VCaP (cell line): Measurements from ENCODE around the gene PERCC1.

Source experiments
- H3K27ac ChIP-seq: fragments of 450-650 bp; 2 replicates; pipeline ENCODE4 v1.5.1; 2017
- TF ChIP-seq, protein P1 (sequence below): fragments of 450-650 bp; conservative IDR thresholded peaks from 2 replicates; pipeline ENCODE4 v1.5.1; 2017; ENCODE audit warnings: mild to moderate bottlenecking, moderate library complexity

Gene PERCC1

DNA sequence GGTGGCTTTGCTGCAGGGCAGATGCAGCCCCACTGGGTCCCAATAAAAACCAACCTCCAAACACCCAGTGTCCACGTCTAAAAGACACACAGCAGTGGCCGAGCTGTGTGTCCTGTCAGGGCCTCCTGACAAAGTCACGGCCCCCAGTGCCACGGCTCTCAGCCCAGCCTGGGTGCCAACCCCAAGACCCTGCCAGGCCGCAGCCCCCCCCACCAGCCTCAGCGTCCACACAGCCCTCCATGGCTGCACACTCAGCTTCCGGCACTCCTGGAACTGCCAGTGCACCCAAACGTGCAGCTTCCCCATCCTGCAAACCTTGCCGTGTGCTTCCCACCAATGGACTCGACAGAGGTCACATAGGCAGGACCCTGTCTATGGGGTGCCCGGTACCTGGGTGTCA is 17.1 kb downstream of the PERCC1 start:
- TF ChIP-seq, protein P1, sequence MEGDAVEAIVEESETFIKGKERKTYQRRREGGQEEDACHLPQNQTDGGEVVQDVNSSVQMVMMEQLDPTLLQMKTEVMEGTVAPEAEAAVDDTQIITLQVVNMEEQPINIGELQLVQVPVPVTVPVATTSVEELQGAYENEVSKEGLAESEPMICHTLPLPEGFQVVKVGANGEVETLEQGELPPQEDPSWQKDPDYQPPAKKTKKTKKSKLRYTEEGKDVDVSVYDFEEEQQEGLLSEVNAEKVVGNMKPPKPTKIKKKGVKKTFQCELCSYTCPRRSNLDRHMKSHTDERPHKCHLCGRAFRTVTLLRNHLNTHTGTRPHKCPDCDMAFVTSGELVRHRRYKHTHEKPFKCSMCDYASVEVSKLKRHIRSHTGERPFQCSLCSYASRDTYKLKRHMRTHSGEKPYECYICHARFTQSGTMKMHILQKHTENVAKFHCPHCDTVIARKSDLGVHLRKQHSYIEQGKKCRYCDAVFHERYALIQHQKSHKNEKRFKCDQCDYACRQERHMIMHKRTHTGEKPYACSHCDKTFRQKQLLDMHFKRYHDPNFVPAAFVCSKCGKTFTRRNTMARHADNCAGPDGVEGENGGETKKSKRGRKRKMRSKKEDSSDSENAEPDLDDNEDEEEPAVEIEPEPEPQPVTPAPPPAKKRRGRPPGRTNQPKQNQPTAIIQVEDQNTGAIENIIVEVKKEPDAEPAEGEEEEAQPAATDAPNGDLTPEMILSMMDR, result no peak
- H3K27ac ChIP-seq, result no peak overlapping the region

DNA sequence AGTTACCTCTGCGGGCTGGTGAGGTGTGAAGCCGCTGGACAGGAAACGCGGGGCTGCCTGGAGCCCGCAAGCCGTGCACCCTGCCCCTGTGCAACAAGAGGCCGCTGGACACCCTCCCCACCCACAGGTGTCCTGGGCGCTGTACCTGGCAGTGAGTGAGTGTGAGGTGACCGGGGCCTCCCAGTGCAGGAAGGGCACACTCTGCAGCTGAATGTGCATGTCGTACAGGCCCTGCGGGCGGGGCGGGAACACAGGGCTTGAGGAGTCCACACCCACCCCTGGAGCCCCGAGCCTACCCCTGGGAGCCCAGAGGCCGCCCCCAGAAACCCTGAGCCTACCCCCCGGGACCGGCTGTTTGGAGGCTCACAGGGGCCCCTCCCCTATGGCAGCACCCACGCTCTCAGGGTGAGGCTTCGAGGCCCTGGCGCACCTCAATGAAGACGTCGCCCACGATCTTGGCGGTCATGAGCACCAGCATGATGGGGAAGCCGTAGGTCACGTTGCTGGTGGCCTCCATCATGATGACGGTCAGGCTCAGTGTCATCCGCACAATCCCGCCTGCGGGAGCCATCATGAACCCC is 17.7 kb downstream of the PERCC1 start:
- H3K27ac ChIP-seq, result no peak overlapping the region

DNA sequence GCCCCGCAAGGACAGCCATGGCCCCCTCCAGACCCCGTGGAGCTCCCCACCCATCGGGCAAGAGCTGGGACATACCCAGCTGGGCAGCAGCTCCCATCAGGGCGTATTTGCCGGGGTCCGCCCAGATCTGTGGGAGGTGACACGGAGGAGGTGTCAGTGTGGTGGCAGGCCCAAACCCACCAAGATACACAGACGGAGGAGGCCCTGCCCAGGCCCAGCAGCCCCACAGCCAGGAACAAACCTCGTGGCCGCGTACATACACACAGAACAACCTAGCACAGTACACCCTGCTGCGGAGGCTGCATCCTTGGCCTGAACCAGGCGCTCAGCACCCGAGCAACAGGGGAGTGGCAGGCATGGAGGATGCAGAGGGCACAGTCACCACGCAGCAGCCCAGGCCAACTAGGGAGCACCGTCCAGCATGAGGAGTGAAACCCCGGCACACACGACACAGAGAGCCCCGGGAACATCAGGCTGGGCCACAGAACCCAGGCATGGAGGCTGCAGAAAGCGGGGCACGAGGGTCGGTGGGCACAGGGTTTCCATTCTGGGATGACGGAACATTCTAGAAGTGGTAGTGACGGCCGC is 18.4 kb downstream of the PERCC1 start:
- TF ChIP-seq, protein P1, result no peak
- no peak overlapping the region for H3K27ac ChIP-seq

More for the DNA sequence above, 17.7 kb downstream of the PERCC1 start:
- TF ChIP-seq, protein P1, result no peak

DNA sequence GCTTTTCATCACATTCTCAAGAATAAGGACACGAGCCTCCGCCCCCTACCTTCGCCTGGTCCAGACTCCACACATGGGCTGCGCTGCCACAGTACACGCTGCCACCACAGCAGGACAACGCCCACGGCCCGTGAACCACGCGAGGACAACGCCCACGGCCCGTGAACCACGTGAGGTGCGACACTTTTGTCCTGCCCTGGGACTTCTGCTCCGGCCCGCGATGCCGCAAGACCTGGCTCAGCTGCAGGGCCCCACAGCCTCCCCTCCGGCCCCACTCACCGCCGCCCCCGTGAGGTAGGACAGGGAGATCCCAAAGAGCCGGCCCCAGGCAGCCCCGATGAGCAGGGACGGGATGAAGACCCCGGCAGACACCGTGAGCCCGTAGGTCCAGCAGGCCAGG is 19.3 kb downstream of the PERCC1 start:
- TF ChIP-seq, protein P1, result no peak
- no peak overlapping the region for H3K27ac ChIP-seq

DNA sequence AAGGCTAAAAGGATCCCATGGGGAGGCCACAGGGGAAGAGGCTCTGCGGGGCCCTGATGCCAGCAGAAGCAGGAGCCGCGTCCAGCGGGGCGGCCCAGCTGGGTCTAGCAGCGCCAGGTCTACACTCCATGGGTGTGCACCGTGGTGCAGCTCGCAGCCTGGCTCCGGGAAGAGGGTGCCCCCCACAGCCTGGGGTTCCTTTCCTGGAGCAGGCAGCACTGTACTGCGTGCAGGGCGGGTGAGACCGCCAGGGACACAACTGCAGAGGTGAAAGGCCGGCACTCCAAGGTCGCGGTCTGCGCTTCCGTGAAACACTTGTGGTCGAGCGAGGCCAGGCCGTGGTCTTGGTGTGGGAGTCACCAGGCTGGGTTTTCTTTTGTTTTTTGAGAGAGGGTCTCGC is 20.0 kb downstream of the PERCC1 start:
- TF ChIP-seq, protein P1, result no peak
- H3K27ac ChIP-seq, result no peak overlapping the region

DNA sequence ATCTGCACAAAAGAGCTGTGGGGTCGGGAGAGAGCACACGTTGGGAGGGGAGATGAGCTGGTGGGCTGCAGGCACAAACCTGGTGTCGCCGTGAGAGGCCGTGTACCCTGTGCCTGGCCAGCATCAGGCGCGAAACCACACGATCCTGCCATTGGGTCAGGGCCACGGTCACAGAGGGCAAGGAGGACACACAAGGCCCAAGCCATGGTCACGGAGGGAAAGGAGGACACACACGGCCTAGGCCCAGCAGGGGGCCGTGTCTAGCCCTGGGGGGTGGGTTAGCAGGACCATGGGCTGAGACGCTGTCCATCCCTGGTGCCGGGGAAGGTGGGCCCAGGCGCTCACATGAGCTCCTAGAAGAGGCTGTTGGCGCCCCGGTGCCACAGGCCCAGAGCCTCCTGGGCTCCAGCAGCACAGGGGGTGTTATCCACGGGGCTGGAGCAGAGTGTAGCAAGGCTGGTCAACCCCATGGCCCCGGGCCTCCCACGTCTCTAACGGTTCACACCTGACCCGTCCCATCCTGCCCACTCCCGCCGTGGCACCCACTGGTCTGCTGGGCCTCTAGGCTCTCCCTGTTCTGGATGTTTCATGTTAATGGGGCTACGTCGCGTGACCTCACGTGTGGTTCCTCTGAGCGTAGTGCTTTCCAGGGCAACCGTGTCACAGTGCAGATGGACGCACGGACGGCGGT is 21.0 kb downstream of the PERCC1 start:
- no peak overlapping the region for H3K27ac ChIP-seq
- TF ChIP-seq, protein P1, result no peak

DNA sequence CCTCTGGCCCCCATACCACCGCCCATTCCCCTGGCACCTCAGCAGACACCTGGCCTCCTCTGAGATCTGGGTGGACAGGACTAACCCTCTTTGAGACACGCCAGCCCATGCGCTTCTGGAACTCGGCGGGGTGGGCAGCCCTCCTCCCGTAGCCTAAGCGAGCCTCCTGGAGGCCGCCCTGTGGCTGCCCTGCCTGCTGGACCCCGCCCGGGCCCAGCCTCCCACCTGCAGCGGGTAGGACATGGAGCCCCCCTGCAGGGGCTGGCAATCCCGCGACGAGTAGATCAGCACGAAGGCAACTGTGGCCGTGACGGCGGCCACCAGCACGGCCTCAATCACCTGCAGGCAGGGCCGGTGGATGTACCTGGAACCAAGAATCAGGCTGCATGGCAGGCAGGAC is 21.7 kb downstream of the PERCC1 start:
- TF ChIP-seq, protein P1, result no peak
- no peak overlapping the region for H3K27ac ChIP-seq
